ENCODE results near the gene ART4.

GRCh38 chr12:14825256-14825655 is 18.1 kb downstream of the ART4 start:
- TF ChIP-seq CTCF (IDR thresholded peaks at IDR 0.05; ENCODE audit: insufficient read depth, low read length) = no peak
- TF ChIP-seq POLR2AphosphoS5 (IDR thresholded peaks at IDR 0.05; ENCODE audit: low read depth) = no peak
- TF ChIP-seq REST (IDR thresholded peaks at IDR 0.05; ENCODE audit: insufficient replicate concordance, low read depth) = no peak
- TF ChIP-seq SPI1 (IDR thresholded peaks at IDR 0.05; ENCODE audit: borderline replicate concordance, low read depth) = no peak
